Epidermal melanocyte (primary cell): ENCODE data around the gene SLC23A3.
A peak's percentile ranks its signal among the peaks of the same experiment; 100 is the strongest.

ENCODE experiments used
- DNase-seq: peaks from one replicate; pipeline ENCODE4 v3.0.0; 2011; ENCODE audit warnings: low spot score; ENCODE audit not compliant: insufficient read length

SLC23A3 gene

DNA sequence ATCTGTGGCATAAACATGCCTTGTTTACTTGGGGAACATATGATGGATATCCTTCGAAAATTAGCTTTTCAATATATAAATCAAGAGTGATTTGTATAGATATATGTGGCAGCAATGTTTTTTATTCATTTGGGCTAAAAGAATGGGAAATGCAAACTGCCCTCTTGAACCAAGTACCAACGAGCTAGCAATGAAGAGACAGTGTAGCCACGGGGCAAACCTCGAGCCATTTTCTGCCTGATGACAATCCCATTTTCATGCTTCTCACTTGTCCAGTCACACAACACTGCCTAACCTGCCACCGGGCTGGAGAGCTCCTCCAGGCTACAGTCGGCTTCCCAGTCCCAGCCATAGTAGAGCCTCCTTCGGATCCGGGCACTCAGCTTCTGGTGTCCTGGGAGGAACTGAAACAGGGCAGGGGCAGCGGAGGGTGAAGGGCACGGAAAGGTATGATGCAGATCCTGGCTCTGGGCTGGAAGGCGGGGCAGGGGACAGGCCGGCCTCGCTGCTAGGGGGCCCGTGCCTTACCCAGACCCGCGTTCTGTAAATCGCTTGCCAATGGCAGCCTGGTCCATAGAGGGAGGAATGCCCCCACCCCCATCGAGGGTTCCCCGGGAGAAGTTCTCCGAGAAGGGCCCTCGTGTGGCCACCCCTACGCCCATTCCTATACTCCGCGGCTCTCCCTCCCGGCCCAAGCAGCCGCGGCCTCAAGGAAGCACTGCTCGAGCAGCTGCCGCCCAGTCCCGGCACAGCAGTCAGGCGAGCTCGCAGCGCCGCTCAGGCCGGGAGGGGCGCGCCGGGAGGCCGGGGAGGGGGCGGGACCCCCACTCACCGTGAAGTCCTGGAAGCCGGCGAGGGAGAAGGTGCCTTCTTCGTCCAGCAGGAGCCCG lies 6.3 kb upstream of the SLC23A3 start:
- DNase-seq: no peak

- no peak for DNase-seq
Observed at GRCh38 chr2:219175486-219175885, 5.7 kb upstream of the SLC23A3 start.

- no peak for DNase-seq
Observed at GRCh38 chr2:219174801-219175200, 5.0 kb upstream of the SLC23A3 start.

GRCh38 chr2:219174146-219174545 lies 4.3 kb upstream of the SLC23A3 start:
- DNase-seq: no peak

GRCh38 chr2:219173176-219173575 lies 3.3 kb upstream of the SLC23A3 start:
- no peak for DNase-seq

DNA sequence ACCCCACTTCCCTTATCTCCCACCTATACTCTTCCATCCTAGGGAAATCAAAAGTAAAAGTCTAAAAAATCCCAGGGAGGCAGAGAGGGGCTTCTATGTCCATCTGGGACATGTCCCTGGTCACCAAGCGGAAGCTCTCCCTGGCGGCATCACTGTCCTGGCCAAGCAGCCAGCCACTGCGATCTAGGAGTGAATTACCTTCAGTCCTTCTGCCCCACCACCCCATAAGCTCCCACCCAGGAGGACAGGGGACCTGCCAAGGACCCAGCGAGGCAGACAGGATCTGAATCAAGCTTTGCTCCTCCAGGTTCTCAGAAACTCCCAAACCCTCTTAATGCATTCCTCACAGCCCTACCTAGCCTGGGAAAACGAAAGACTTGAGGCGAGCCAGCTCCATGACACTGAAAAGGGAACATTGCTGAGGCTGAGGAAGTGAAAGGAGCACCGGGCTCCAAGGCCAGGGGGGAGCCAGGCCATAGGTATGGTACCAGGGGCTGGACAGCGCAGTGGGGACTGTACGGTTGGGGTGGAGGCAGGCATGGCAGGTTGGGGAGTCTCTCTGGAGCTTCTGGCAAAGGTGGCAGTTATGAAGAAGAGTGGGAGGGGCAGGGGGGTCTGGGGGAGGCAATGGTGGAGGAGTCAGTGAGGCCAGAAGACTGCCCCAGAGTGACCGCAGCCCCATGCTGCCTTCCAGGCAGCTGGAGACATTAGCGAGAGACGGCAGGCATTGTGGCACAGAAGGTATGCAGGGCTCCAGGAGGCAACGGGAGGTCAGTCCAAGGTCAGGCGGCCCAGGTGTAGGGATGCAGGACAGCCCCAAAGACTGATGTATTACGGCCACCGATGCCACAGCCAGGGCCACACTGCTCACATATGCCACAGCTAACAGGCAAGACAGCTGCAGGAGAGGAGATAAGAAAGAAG lies 2.7 kb upstream of the SLC23A3 start:
- no peak for DNase-seq

- peak; percentile 90 for DNase-seq
Observed at GRCh38 chr2:219171231-219171651, 1.4 kb upstream of the SLC23A3 start.

- DNase-seq: no peak
Observed at GRCh38 chr2:219168932-219169331, 897 bp downstream of the SLC23A3 start.

GRCh38 chr2:219168526-219168925 lies 1.3 kb downstream of the SLC23A3 start:
- no peak for DNase-seq

GRCh38 chr2:219167997-219168396 lies 1.8 kb downstream of the SLC23A3 start:
- DNase-seq: no peak

- DNase-seq: no peak
Observed at GRCh38 chr2:219165058-219165911, 4.5 kb downstream of the SLC23A3 start.

GRCh38 chr2:219163156-219163555 lies 6.7 kb downstream of the SLC23A3 start:
- DNase-seq: no peak

- no peak for DNase-seq
Observed at GRCh38 chr2:219161097-219161496, 8.7 kb downstream of the SLC23A3 start.

DNA sequence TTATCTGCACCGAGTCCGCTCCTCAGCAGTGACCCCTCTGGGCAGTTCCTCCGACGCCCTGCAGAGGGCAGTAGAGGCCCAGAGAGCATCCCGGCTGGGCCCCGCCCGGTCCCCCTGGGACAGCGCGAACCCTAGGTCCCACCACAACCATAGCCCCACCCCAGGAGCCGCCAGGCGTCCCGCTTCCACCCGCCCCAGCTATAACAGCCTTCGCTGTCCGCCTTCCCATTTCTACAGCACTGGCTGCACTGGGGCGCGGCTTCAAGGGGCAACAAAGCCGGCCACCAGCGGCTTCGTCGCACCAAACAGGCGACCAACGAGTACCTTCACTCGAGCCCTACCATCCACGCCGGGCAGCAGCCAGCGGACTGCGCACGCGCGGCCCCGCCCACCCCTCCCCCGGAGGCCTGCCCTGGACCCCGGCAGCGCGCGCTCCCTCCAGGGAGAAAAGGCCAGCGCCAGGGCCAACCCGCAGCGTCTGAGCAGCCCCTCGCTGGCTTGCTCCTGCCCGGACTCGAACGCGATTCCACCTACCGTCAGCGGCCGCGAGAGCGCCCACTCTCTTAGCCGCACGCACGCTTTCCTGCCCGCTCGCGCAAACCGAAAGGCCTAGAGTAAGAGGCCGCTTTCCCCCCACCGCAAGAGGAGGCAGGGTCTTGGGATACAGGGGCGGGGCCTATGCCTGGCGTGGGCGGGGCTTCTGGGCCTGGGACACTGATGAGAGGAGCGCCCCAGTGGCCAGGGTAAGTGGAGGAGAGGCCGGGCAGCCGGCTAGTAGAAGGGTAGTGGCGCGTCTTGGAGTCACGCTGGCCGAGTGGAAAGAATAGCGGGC lies 9.4 kb downstream of the SLC23A3 start, which contains the start of gene NHEJ1:
Gene NHEJ1, minus strand, starts transcription at position 630 of the 832 bp plus-strand sequence. CDS start 2,453 bp downstream, outside the sequence.
- DNase-seq: peak; percentile 97

DNA sequence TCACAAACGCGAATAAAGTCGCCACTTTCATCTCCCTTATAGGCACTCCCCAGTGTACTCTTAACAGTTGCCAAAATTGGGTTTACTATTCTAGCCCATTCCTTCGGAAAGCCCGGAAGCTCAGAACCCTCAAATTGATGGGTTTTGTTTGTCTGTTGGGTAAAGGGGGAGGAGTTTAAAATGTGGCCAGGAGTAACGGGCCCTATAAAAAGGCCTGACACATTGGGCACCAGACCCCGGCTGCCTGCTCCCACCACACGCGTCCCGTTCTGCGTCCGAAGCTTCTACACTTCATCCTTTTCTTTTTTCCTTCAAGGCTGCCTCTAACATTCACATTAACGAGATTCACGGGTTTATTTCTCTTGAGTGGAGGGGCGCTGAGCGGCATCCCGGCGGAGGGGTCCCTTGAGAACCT lies 10.1 kb downstream of the SLC23A3 start:
- no peak for DNase-seq

GRCh38 chr2:219158586-219158985 lies 11.2 kb downstream of the SLC23A3 start:
- no peak for DNase-seq

GRCh38 chr2:219158025-219158424 lies 11.8 kb downstream of the SLC23A3 start:
- DNase-seq: no peak

DNA sequence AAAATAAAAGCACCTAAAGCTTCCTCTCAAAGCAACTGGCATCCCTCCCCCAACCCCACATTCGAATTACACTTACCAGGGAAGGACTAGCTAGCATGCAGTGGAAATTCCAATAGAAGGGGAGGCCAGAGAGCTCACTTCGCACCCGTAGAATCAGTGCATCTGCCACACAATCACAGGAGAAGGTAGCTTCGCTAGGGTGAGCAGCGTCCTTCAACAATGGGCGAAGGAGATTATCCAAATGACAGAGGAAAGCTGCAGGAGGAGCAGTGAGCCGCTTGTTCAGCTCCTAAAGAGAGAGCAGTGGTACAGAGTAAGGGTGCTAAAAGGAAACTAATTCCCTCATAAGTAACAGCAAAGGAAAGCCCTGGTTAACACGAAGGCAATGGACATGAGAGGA lies 12.4 kb downstream of the SLC23A3 start:
- DNase-seq: no peak

DNA sequence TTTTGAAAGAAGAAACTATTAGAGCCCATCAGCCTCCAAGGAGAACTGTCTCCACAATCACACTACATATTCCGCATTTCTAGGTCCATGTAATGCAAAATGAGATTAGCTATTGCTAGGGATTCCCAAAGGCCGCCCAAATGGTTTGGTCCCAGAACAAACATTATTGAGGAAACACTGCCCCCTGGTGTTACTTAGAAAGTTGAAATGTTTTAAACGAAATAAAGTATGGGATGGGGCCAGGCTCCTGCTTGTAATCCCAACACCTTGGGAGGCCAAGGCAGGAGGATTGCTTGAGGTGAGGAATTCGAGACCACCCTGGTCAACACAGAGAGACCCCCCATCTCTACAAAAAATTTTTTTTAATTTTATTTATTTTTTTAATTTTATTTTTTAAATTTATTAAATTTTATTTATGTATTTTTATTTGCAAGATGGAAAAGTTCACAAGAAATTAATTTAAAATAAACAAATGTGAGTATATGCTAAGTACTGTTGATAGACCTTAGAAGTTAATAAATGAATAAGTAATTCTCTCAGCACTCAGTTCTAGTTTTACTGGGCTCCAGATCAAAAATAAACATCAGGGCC lies 14.7 kb downstream of the SLC23A3 start:
- DNase-seq: peak; percentile 66

GRCh38 chr2:219149667-219150066 lies 20.2 kb downstream of the SLC23A3 start:
- DNase-seq: no peak
